Putamen (tissue), 1 donor: ENCODE data around the gene IGF2BP2.
"Not testable (repeated sequence)": the region's sequence is repeated elsewhere in the genome, so short reads cannot be mapped to it uniquely, and the experiment has no call there.

Source experiments
- DNase-seq: peaks from one replicate; pipeline ENCODE4 v3.0.0-alpha.2; 2016; ENCODE audit warnings: low spot score

The IGF2BP2 gene

DNA sequence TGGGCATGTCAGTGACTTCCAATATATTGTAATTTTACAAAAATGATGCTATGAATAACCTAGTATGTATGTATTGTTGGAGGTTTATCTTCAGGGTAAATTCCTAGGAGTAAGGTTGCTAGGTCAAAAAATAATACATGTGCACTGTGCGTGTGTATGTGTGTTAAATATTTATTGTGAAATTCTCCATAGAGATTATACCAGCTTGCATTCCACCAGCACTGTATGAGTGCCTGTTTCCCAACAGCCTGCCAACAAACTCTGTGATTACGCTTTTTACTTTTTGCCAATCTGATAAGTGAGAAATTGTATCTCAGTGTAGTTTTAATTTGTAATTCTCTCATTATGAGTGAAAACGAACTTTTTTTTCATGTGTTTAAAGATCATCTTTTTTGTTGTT lies 12.6 kb upstream of the IGF2BP2 start:
- DNase-seq: no peak

DNA sequence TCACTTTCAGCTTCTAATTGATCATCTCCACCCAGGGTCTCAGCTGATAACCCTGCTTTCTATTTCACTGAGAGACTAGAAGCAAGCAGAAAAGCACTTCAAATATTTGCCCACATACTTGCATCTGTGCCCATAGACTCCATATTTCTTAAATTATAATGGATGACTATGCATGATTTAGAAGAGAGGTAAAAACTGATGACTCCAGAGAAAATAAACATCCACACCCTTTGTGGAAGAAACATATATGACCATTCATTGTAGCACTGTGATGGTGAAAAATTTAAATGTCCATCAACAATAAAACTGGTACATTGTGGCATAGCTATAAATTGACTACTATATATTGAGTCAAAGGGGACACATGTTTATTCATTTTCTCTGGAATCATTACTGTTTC lies 7.1 kb upstream of the IGF2BP2 start:
- no peak for DNase-seq

DNA sequence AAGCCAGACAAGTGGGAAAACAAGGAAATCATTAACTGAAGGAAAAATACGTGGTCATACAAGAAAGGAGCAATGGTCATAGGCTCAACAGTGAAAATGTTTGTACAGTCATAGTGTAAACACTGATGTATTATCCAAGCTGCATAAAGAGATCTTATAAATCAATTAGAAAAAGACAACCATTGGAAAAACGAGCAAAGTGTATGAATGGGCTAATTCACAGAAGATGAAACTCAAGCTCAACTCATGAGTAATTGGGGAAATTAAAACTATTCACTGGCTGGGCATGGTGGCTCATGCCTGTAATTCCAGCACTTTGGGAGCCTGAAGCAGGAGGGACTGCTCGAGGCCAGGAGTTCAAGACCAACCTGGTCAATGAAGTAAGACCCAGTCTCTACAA lies 6.4 kb upstream of the IGF2BP2 start:
- DNase-seq: no peak

DNA sequence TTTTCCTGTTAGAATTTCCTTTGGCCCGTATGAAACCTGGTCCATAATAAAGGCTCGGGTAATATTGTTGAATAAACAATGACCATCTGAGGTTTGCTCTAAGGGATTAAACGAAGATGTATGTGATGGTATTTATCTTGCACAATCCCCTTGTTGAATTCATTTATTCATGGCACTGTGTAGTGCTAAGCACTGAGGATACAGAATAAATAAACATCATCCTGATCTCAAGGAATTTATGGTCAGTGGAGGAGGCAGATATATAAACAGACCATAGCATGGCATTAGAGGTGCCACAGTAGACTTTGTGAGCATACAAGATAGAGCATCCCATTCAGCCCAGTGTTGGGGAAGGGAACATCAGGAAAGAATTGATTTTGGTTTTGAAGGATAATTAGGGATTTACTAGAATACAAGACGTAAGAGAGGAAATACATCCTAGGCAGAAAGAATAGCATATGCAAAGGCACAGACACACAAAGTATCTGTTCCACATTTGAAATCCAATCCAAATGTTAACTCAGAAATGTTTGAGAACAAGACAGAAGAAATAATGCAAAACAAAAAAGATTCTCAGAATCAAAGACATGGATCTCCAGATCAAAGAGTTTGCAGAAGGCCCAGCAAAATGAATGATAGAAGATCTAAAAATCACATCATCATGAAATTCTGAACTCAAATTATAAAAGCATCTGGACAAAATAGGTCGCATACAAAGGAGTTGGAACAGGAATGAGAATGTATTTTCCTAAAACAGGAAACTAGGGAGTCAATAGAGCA lies 5.4 kb upstream of the IGF2BP2 start:
- no peak for DNase-seq

DNA sequence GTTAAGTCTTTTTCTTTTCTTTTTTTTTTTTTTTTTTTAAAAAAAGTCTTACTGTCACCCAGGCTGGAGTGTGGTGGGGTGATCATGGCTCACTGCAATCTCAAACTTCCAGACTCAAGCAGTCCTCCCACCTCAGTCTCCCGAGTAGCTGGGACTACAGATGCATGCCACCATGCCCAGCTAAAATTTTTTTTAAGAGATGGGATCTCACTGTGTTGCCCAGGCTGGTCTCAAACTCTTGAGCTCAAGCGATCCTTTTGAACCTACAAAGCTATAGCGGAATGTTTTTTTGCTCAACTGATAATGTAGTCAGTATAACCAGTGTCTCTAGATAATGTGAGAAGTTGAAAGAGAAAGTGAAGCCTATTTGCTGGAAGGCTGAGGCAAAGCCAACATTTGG lies 3.9 kb upstream of the IGF2BP2 start:
- no peak for DNase-seq

DNA sequence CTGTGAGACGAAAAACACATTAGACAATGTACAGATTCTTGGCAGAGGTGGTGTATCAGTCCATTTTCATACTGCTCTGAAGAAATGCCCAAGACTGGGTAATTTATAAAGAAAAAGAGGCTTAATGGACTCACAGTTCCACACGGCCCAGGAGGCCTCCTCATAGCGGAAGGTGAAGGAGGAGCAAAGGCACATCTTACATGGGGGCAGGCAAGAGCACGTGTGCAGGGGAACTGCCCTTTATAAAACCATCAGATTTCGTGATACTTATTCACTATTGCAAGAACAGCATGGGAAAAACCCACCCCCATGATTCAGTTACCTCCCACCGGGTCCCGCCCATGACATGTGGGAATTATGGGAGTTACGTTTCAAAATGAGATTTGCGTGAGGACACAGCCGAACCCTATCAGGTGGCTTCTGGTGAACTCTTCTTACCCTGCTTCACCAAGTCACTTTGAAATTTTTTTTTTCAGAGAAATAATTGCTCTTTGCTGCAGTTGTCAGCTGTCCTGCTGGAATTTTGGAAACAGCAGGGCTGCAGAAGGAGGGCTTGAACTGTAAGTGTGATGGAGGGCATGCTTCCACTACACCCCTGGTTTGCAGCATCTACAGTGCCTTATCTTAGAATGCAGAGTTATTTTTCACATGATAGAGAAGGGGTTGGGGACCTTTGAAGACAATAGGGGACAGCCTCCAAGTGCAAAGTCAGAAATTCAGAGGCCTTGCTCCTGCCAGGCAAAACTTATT lies 2.9 kb upstream of the IGF2BP2 start:
- no peak for DNase-seq

DNA sequence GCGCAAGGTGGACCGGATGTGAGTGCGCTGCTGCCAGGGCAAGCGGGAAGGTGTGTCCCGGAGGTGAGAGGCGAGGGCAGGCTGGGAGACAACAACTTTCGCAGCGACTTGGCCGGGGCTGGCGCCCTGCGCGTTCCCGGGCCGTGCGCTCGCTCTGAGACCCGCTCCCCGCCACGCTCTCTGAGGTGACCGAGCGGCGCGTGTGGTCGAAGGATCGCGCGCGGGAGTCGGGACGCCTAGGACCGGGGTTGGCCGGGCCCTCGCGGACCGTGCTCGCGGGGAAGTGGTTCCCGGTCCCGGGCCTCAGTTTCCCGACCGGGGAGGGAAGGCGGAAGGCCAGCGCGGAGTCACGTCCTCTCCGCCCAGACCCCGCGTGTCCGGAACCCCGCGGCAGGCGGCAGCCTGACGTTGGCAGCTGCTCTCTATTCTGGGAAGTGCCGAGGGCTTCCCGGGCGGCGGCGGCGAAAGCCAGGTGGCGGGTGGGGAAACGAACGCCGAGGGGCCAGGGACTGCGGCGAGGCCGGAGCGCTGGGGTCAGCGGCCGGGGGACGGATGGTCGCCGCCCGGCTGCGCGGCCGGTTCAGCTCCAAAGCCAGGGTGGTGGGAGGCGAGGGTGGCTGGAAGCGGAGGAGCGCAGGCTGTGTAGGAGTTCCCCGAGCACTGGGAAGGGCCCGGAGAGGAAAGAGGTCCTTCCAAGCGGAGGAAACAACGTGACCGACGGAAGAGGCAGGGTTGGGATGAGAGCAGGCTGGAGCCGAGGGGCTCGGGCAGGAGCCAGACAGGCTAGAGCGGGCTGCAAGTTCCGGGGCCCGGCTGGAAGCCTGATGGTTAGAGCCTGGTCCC lies 1.0 kb upstream of the IGF2BP2 start:
- DNase-seq: no peak

DNA sequence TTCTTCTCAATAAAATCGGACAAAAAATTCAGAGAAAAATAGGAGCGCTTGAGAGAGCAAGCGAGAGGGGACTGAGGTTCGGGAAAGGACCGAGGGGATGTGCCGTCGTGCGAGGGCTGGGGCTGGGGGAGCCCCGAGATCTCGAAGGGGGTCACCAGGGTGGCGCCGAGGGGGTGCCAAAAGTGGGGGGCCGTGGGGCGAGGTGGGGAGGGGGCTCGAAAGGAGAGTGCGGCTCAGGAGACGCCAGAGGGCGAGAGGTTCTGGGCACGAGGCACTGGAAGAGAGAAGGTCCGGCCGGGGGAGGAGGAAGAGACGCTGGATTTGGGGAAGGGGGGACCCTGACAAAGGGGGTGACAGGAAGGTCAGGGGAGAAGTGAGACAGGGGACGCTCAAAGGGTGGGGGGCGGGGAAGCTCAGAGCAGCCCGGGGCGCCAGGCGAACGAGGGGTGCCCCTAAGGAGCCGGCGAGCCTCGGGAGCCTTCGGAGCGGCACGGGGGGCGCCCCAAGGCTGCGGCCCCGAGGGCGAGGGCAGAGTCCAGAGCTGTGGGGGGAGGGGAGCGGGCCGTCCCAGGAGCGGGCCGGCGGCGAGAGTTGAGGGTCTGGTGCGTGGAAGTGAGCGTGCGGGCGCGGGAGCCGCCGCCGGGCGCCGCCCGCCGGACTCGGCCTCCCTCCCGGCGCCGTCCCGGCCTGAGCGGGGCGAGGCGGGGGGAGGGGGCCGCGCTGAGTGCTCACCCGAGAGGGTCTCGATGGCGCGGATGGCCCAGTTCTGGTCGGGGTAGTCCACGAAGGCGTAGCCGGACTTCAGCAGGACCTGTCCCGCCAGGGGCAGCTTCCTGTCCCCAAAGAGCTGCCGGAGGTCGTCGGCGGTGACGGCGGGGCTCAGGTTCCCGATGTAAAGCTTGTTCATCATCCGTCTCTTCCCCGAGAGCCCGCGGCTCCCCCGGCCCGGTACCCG lies 514 bp downstream of the IGF2BP2 start:
- no peak for DNase-seq

DNA sequence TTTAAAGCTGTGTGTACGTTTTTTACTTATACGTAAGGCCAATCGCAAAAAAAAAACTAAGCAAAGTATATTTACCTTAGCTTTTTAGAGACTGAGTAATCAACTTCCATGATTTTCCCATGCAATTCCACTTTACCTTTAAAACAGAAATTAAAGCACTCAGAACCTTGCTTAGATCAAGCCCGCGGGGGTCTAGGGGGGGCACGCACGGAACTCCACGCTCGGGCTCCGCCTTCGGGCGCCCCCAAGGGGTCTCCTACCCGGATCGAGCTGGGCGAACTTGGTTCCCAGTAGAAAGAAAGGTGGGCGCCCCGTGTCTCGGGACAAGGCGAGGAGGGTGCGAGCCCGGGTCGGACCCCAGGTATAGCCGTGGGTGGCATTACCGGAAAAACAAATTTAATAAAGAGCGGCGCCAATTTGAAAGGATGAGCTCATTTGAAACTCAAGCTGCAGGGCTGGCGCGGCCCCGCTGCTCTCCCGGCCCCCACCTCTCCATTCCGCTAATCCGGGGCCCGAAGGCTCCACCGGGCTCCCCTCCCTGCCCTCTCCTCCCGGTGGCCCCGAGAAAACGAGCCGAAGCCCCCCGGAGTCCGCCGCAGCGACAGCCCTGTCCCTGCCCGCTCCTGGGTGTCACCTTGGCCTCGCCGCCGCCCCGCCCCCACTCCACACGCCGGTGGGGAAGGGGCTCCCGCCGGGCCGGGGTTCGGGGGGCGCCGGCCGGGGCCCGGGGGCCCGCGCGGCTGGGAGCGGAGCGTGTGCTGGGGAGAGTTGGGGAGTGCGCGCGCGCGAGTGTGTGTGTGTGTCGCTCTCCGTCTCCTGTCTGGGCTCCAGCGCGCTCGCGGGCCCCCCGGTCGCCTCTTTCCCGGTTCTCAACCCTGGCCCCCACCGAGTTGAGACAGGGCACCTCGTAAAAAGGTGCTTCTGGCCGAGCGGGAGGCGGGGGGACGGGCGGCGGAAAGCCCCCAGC lies 1.5 kb downstream of the IGF2BP2 start:
- no peak for DNase-seq

DNA sequence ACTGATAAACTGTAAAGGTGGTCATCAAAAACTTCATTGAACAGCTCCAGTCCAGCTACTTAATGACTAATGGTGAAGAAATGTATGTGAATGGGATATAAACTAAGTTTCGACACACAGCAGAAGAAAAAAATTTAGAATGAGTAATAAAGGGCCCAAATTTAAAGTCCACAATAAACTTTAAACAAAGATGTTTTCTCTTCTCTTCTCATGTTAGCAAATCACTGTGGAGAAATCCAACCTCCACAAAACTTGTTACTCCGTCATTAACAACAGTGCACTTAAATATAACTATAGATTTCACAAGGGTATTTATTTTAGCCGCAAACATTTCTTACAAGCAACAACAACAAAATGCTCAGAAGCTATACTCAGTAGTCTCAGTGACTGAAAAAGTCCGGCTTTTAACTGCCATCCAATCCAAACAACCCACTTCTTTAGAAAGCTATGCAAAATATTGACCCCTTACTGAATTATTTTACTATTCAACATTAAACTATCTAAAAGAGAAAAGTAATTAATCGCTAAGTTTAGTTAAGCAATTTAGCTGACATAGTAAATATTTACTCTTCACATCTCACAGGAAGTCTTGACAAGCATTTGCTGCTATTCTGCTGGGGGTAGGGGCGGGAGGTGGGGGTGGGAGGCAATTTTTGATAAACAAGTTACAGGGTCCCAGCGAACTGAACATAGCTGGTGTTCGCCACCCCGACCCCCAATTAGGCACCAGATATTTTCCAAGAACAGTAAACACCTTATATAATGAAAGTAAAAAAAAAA lies 2.4 kb downstream of the IGF2BP2 start:
- DNase-seq: no peak

DNA sequence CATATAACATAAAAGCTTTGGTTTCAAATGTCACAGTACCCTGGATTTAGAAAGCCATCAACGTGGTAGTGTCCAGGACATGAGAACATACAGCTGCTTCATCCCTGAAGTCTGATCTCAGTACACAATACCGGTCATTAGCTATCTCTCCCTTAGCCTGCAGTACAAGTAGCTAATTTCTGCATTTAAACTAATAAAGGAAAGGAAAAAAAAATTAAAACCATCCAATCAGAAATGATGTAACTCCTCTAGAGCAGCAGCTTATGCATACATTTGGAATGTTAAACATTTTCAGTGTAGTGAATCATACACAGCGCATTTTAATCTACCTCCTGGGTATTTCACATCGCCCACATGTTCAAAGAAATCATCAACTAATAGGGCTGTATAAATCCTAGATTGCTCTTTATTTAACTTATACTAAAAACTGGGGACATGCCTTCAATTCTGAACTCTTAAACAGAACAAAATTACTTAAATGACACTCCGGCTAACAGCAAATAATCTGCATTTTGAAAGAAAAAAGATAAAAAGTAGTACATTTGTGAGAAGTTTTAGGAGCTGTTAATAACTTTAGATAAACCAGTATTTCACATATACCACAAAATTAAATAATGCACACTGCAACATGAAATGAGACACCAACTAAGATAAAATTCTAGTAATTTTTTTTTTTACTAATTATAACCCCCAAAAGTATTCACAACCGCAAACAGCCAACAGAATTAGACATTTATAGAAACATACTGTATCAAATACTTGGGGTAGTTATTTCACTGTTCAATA lies 3.7 kb downstream of the IGF2BP2 start:
- DNase-seq: no peak

DNA sequence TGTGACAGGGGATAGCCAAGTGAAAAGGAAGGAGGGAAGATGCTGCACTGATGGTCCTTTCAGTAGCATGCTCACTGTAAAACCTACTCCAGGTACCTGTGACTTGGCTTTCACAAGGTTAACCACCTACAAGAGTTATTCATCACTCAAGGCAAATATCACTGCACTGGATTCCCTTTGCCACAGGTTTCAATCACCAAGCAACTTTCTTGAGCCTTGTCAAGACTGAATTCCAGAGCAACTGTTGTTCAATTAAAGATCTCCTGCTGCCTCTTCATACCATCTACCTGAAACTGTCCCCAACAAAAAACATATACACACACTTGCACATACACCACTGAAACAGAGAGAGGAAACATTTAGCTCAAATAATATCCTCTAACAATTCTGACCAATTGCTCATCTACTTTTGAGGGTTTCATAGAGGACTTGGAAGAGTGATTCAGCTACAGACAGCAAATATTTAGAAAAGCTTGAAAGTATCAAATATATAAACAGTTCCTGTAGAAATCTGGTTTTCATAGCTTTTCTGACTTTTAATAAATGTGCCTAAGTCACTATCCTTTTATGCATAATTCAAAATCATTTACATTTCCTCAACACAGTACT lies 6.5 kb downstream of the IGF2BP2 start:
- no peak for DNase-seq

DNA sequence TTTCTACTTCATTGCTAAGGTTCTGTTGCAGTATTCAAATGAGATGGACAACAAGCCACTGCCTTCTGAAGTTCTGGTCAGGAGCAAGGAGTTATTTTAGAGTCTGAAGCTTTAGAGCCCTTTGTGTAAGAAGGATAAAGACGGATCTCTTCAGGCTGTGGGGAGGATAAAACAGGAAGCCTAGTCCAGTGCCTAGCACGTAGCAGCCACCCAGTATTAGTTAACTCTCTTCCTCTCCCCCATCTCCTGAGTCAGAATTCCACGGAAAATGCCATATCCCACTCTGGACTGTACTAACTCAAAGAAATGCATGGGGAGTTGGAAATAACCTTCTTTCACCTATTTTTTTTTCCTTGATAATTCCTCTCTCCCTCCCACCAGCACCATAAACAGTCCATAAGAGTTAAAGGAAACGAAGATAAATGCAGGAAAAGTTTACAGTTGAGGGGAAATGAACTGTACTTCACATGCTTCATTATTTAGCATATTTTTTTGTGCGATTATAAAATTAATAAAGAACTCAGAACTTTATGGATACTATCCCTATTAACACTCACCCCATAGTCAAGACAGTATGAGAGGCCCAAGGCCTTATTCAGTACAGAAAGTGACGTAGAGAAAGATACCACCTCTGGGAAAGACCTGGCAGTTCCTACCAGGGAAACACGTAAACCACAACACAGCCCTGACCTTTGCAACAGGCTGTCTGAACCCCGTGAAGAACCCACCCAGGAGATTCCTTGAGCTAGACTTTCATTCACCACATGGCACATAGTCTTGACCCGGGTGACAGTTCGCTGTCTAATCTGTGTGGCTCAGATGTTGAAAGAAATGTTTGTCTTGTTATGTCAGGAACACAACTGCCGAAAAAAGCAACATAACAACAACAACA lies 9.2 kb downstream of the IGF2BP2 start:
- DNase-seq: no peak

DNA sequence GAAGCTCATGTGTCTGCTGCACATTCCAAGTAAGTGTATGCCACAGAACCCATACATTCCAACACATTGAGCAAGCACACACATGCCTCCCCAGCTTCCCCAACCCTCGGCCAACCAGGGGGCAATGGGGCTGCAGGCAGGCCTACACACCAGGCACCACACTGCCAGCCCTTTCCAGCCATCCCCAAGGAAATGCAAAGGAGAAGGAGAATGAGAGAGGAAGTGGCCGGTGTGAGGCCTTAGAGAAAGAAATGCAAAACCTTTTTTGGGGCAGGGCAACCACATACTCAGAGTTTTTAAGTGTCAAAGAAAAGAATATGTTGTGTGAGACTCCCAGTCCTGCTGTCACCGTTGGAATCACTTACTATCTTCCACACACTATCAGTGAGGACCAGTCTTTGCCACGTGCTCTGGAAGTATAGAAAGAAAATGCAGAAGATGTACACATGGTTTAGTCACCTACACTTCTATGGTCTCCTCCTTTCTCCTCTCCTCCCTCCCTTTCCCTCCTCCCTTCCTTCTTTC lies 11.1 kb downstream of the IGF2BP2 start:
- no peak for DNase-seq

DNA sequence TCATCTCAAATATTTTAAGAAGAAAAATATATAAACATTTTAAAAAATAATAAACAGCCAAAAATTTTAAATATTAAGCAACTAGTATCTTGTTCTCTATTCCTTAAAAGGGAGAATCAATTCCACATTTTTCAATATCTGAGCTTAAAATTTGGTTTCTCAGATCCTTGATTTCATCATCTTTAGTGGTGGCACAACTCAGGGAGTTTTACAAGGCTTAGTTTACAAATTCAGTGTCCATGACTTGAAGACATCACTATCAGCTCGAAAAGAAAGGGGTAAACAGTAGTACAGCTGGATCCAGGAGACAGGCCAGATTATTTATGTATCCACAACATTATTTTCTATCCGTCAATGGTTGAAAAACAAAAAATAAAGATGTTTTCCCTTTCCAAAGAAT lies 11.6 kb downstream of the IGF2BP2 start:
- no peak for DNase-seq

DNA sequence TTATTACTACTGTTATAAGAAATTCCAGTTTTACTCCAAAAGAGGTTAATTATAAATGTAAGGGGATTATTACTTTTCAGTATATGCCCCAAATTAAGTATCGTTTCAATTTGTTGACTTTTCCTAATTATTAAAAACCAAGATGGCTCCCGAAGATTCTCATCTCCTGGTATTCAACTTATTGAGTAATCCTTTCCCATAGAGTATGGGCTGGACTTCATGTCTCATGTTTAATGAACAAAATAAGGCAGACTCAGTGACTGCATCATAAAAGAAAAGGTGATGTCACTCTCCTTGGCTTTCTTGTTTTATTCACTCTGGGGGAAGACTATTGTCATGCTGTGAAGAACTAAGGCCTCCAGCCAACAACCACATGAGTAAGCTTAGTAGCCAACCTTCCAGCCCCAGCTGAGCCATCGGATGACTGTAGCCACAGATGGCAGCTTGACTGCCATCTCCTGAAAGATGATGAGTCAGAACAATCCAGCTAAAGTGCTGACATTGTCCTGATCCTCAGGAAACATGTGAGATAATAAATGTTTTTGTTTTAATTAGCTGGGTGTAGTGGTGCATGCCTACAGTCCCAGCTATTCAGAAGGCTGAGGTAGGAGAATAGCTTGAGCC lies 17.3 kb downstream of the IGF2BP2 start:
- no peak for DNase-seq

DNA sequence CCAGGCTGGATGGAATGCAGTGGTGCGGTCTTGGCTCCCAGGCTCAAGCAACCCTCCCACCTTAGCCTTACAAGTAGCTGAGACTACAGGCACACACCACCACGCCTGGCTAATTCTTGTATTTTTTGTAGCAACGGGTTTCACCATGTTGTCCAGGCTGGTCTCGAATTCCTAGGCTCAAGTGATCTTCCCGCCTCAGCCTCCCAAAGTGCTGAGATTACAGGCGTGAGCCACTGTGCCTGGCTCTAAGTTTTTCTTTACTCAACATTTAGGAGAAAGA lies 26.1 kb downstream of the IGF2BP2 start:
- not testable (repeated sequence) for DNase-seq
